HG03432 (cell line): Measurements from ENCODE around the gene SDCCAG8.

Experiments used
- ATAC-seq: cut with Tn5 transposase; IDR thresholded peaks from one replicate; pipeline ENCODE4 v1.9.1; 2021; ENCODE audit warnings: mild to moderate bottlenecking, moderate library complexity; ENCODE audit not compliant: unreplicated experiment

The SDCCAG8 gene

DNA sequence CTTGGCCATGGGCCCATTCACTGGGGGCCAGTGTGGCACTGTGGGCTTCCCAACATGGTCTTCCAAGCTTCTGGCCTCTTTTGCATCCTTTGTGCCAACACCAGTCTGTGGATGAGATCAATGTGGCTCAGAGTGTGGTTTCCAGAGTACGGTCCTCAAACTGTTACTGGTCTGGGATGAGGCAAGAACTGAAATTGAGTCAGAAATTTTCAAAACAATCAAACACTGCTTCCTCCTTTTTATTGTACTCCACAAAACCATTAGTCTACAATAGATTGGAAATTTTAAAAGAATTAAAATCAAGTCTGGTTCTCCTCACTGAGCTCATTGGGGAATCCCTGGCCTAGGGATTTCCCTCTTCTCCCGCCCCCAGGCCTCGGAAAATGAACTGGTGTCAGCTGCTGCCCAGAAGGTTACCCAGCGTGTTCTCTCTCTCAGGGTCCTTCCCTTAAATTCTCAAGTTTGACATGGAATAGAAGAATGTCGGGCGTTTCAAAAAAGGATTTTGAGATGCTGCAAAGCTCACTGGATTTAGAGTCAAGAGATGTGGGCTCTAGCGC lies 222.0 kb downstream of the SDCCAG8 start:
- no peak for ATAC-seq

GRCh38 chr1:243481101-243481500 lies 225.3 kb downstream of the SDCCAG8 start:
- ATAC-seq = no peak

DNA sequence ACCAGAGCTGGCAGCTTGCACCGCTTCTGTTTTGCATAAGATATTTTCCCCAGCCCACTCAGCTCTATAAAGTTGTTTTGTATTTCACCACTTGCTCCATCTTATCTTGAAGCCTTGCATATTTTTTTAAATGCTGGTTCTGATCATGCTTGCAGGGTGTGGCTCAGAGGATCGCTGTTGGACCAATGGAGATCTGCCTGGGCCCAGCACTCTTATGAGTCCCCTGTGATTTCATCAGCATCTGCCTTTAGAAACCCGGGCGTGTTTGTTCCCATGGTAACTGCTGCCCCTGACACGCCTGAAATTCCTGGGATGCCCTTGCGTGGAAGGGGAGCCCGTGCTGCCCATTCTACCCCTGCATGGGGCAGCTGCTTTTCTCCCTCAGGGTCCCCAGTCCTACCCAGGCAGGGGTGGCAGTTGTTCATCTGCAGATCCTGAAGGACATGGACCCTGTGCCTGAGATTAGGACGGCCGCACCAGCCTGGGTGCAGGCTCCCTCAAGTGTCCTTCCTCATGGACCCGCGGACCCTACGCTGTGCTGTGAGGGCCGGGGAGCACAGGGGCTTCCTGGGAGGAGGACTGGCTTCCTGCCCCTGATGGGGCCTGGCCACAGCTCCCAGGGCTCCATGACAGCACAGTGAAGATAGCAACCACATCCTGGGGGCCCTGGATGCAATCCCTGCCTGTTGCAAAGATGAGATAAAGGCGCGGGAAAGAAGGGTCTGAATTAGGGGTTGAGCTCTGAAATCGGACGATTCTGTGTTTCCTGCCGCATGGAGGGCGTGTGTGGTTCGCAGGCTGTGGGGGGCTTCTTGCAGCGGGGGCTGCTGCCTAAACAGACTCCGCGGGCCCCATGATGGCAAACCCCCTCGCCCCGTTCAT lies 226.5 kb downstream of the SDCCAG8 start:
- peak; percentile 32 for ATAC-seq

DNA sequence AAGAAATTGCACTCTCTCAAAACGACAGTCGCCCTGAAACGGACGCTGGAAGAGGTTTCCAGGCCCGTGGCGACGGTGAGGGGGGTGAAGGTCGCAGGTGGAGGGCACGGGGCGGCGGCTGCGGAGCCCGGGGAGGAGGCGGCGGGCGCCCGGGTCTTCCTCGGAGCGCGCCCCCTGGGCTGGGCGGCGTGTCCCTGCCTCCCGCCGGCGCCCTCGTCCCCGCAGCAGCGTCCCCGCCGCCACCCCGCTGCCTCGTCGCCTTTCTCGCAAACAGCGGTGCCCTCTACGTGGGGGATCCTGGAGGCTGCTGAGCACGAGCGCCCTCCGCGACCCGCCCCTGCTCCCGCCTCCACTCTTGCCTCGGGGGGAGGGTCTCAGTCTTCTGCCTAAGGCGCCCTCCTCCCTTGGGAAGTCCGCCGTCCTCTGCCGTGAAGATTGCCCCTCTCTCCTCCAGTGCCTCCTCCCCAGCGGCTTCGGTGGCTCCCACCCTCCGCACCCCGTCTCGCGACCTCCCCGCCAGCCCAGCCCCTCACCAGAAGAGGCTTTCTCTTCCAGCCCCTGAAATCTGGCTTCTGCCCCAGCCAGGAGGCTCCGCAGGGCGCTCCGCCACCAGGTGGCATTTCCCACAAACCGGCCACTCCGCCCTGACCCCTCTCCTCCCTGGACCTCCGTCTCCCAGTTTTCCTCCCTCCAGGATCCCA lies 227.4 kb downstream of the SDCCAG8 start:
- peak; percentile 40 for ATAC-seq

DNA sequence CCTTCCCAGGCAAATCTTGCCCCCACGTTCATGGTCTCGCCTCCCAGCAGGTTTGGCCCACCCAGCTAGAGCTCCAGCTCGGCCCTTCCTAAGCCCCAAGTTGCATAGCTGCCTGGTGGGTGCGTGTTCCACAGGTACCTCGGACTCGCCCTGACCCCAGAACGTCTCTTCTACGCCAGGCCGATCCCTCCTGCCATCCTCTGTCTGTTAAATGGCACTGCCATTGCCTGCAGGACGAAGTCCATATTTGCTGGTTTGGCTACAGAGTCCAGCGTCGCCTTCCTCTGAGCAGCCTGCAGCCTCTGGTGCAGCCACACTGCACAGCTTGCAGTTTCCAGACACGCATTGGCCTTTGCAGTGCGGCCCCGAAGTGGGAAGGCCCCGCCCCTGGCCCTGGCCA lies 228.1 kb downstream of the SDCCAG8 start:
- no peak for ATAC-seq

DNA sequence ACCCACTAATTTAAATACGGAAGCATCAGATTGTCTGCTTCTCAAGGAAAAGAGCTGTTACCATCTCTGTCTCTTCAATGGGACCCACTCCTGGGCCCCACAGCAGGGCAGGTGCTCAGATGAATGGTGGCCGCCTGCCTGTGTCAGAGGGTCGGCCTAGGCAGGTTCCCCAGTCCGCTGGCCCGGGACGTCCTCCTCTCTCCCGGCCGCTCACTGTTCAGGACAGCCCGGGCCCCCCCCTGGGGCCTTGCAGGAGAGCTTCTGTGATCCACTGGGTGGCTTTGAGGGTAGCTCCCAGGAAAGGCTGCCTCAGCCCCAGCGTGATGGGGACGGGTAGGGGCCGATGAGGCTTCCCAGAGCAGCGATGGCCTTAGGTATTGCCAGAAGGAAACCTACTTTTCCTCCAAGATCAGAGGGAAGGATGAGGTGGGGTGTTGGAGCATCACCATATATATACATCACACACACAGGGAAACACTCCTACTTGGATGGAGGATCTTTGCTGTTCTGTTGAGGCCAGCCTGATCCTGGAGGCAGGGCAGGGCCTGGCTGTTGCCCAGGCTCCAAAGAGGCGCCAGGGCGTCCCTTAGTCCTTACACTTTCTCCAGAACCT lies 231.3 kb downstream of the SDCCAG8 start:
- ATAC-seq = no peak

- no peak for ATAC-seq
Measured at GRCh38 chr1:243487649-243488227, 231.9 kb downstream of the SDCCAG8 start.

DNA sequence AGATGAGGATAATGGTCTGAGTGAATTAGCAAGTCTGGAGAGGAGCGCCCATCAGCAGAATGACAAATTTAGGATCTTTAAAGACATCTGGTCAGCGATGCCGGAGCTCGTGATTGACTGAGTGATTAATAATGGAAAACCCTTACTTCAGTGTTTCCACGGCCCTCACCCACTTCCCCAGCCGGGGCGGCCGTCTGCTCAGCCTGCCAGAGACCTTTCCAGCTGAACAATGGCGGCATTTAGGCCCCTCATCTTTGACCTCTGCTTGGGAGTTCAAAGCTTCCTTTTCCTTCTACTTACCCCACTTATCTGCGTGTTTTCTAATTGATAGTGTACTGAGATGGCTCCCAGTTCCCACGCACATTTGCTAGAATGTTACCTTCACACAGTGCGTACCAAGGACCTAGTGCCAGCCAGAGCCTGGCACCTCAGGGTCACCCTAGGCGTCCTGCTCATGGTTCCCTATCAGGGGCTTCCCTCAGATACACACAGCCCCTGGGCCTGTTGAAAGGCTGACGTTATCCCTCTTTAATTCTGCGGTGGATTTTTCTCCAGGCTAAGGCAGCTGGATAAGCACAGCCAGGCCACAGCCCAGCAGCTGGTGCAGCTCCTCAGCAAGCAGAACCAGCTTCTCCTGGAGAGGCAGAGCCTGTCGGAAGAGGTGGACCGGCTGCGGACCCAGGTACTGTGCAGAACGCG lies 232.8 kb downstream of the SDCCAG8 start:
- no peak for ATAC-seq

DNA sequence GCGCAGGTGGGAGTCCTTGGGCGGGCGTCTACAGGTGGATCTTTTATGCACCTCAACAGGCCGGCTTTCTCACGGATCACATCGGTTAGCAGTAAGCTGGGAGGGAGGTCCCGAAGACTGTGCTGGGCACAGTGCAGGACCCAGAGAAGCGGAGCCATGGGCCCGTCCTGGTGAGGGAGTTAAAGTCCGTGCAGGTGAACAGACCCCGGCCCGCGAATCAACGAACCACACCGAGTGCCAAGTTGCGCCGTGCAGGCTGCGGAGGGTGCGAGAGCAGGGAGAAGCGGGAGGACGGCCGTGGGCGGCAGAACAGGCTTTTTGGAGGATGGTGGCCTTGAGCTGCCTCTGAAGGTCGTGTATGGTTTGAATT lies 233.3 kb downstream of the SDCCAG8 start:
- ATAC-seq = no peak

GRCh38 chr1:243489681-243490546 lies 234.1 kb downstream of the SDCCAG8 start:
- ATAC-seq = no peak

DNA sequence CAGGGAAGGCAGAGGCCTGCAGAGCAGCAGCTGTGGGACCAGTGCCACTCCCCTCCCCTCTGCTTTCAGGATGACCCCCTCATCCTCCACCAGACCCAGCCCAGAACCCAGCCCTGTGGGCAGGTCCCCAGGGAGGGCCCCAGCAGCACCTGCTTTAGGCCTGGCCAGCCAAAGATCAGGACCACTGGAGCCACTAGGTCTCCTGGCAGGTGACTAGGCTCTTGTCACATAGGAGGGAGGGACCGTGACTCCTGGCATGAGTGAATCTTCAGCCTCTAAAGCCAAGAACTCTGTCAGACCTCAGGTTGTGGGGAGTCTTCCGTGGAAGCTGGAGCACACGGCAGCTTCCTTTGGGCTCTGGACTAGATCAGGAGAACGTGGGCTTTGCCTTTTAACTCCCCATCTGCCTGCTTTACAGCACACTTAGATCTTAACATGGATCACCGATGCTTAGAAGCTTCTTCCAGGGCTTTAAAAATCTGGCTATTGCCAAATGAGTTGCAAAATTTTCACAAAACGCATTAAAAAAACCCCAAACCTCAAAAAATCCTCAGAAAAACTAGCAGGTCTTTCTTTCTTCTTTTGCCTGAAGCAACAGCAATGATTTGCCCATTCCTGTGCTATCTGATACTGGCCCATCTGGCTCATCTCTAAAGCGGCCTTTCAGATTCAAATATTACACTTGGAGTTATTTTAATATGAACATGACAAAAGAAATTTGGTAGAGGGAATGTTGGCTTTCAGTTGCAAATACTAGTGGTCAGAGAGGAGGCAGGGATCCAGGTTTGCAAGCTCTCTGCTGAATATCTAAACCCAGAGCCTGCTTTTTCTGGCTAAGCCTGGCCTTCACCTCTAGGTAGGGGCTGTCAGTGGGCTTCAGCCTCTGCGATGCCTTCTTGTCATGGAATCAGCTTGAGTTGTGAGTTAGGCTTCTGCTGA lies 235.2 kb downstream of the SDCCAG8 start:
- no peak for ATAC-seq

- no peak for ATAC-seq
Measured at GRCh38 chr1:243493156-243494129, 237.6 kb downstream of the SDCCAG8 start.

DNA sequence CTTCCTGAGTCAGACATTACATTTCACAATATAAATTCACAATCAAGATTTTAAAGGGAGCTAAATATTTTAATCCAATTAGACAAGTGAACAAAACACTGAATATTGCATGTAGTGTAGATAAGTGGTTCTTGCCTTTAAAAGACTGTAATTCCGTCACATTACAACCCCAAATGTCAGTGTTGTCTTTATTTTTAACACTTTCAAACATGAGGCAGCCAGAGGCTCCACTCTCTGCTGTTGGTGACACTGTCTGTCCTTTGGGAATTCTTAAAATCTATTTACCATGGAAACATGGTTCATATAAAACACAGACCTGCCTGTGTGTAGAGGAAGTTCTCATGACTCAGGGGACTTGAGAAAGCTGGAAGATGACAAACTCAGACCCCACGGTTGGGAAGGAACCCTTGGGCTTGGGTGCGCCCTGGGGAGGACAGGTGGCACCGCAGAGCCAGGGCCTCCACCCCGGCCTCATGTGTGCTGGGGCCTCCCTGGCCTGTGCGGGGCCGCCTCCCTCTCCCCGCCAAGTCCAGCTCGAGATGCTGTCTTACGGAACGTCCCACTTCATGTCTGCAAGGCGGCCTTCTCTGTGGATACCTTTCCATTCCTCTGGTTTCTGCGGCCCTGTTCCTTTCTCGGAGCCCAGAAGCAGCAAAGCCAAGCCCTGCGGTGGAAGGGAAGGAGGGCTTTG lies 239.0 kb downstream of the SDCCAG8 start:
- ATAC-seq = no peak

GRCh38 chr1:243495442-243496186 lies 239.8 kb downstream of the SDCCAG8 start:
- ATAC-seq = no peak

DNA sequence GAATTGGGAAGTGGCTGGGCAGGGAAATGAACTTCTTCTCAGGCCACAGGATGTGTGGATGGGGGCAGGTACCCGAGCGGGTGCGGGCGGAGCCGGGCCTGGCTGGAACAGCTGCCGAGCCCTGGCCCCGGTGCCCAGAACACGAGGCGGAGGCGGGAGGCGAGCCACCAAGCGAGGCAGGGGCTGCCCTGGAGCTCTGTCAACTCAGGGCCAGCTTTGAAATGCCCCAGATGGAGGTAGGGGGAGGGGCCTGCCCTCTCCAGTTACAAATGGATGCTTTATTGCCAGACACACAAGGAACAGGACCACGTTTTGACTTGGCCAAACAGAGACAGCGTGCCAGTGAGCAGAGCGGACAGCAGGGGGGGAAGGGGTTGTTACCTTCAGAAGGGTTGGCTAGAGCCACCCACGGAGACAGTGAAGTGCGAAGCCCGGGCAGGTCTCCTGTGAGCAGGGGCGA lies 240.4 kb downstream of the SDCCAG8 start:
- ATAC-seq = no peak

GRCh38 chr1:243496806-243497205 lies 241.0 kb downstream of the SDCCAG8 start:
- ATAC-seq = no peak
